AG04449 (cell line): Measurements from ENCODE around the gene CLMN.
"Not testable (repeated sequence)": the region's sequence is repeated elsewhere in the genome, so short reads cannot be mapped to it uniquely, and the experiment has no call there.

ENCODE experiments used
- CTCF ChIA-PET: fragments of 350-600 bp; formaldehyde crosslinking; extraction: SDS; loops from one replicate; lab custom pipeline; 2021; ENCODE audit warnings: antibody characterized with exemption; lab: Yijun Ruan, JAX
- POLR2A ChIA-PET: fragments of 400-600, 350-600 bp; formaldehyde crosslinking; extraction: SDS; loops from one replicate; lab custom pipeline; 2020; ENCODE audit warnings: antibody characterized with exemption, inconsistent platforms; lab: Yijun Ruan, JAX
- DNase-seq: peaks from one replicate; pipeline ENCODE4 v3.0.0-alpha.2; 2010; ENCODE audit warnings: low read depth, low spot score
- H3K4me3 ChIP-seq: 2 replicates; pipeline ENCODE4 v1.5.1; 2011; ENCODE audit warnings: low read depth, mild to moderate bottlenecking, control low read depth, low read length
- CTCF ChIP-seq: IDR thresholded peaks from one replicate; pipeline ENCODE4 v1.5.1; 2011; ENCODE audit warnings: mild to moderate bottlenecking, moderate library complexity, low read length, control low read depth, inconsistent platforms; ENCODE audit not compliant: insufficient read depth; ENCODE audit errors: missing control alignments

Gene CLMN

GRCh38 chr14:95184413-95184790 lies 135.3 kb downstream of the CLMN start:
- no peak for DNase-seq
- TF ChIP-seq CTCF = no peak
- H3K4me3 ChIP-seq = no peak overlapping the region
- ChIA-PET POLR2A (no interaction called here), CTCF (no interaction called here)

GRCh38 chr14:95183532-95184412 lies 135.9 kb downstream of the CLMN start:
- no peak for TF ChIP-seq CTCF
- DNase-seq = no peak
- POLR2A ChIA-PET = no interaction called here
- no peak overlapping the region for H3K4me3 ChIP-seq
- CTCF ChIA-PET = interaction anchor here (1.2 kb wide), 1 partner anchor 22 kb away, joined by 3 read pairs; no protein-coding TSS in a partner anchor

- ChIA-PET POLR2A (no interaction called here), CTCF (interaction anchor here (1.2 kb wide), 1 partner anchor 22 kb away, joined by 3 read pairs; no protein-coding TSS in a partner anchor)
- no peak for TF ChIP-seq CTCF
- DNase-seq = no peak
- no peak overlapping the region for H3K4me3 ChIP-seq
Measured at GRCh38 chr14:95183082-95183481, 136.6 kb downstream of the CLMN start.

GRCh38 chr14:95182379-95182778 lies 137.3 kb downstream of the CLMN start:
- ChIA-PET CTCF (no interaction called here), POLR2A (no interaction called here)
- H3K4me3 ChIP-seq = no peak overlapping the region
- TF ChIP-seq CTCF = no peak
- no peak for DNase-seq

- POLR2A ChIA-PET = no interaction called here
- CTCF ChIA-PET = interaction anchor here (1.5 kb wide), 1 partner anchor 25 kb away, joined by 3 read pairs; no protein-coding TSS in a partner anchor
- H3K4me3 ChIP-seq = no peak overlapping the region
- no peak for TF ChIP-seq CTCF
- DNase-seq = no peak
Measured at GRCh38 chr14:95180966-95181741, 138.6 kb downstream of the CLMN start.

- POLR2A ChIA-PET, CTCF ChIA-PET, DNase-seq, H3K4me3 ChIP-seq: not testable (repeated sequence)
Measured at GRCh38 chr14:95175670-95176069, 144.0 kb downstream of the CLMN start.
